Ramos (cell line): ENCODE data around the gene NDUFA3.

Experiments
- in situ Hi-C: fragments of 300-500 bp; cut with MboI; formaldehyde crosslinking; loops from one replicate; pipeline ENCODE4 v1.14.3; 2022; ENCODE audit warnings: low sequenced_read_pairs; ENCODE audit not compliant: unreplicated experiment

Gene NDUFA3

DNA sequence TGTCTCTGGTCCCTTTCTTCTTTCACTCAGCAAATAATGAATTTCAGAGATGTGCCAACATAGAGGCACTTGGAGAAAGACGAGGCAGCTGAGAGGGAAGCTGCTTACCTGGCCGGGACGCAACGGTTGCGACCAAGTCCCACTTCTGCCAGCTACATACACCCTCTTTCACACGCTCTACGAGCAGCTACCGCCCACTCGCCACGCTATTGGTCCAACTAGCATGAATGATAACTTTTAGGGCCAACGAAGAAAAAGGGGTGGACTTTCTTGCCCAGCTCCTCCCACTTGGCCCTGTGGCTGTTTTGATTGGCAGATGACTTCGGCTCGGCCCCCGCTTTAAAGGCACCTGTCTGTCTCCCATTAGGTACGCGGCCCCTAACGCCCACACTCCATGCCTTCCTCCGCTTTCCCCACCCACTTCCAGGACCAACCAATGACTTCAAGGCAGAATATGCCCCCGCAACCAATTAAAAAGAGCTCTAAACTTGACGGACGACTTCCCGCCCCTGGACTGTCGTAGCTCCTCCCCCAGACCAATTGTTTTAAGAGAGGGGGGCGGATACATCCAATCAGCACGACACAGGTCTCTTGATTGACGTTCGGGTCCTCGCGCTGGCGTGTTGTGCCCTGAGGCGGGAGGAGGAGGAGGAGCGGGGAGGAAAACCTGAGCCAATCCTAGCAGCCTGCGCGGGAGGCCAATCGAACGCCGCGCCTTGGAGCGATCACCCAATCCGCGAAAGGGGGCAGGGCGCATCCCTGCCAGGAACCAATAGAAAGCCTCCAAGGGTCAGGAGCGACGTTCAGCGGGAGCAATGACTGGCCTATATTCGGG, 34.4 kb downstream of the NDUFA3 start:
- in situ Hi-C loops: no loop called here

DNA sequence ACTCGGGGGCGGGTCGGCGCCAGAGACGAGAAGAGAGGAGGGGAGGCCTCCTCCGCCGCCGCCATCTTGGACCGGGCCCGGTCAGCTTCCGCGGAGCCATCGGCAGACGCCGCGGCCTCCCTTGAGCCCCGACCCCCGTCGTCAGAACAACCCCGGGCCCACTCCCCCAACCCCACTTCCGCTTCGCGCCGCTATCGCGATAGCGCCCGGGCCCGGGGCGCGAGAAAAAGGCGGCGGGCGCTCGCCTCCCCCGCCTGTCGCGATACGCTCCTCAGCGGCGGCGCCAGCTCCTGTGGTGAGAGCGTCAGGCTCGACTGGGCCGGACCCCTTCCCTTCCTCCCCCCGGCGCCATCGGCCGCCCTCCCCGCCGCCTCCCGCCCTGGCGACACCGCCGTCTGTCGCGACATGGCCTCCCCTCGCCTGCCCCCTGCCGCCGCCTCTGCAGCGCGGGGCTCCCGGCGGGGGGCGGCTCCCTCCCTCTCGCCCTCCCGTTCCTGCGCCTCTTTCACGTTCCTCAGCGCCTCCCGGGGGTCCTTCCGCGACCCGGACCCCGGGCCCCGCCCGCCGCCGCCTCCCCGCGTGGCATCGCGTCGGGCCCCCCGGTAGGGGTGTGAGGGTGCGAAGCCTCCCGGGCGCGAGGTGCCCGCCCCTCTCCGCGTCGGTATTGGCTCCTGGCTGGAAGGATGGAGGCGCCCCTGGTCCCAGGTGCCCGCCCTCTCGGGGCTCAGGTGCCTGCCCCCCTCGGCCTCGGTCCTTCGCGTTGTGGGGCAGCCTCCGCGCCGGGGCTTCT, 35.2 kb downstream of the NDUFA3 start, which contains the start of gene CNOT3:
TSS of gene CNOT3 (plus strand) at position 64 of the 790 bp plus-strand sequence. CDS start 5,217 bp downstream, outside the sequence.
- in situ Hi-C loops: no loop called here

- in situ Hi-C loops: no loop called here
Observed at GRCh38 chr19:54138489-54139256, 36.0 kb downstream of the NDUFA3 start.

- in situ Hi-C loops: no loop called here
Observed at GRCh38 chr19:54141356-54141755, 38.7 kb downstream of the NDUFA3 start.

- in situ Hi-C loops: no loop called here
Observed at GRCh38 chr19:54142166-54142780, 39.6 kb downstream of the NDUFA3 start.

DNA sequence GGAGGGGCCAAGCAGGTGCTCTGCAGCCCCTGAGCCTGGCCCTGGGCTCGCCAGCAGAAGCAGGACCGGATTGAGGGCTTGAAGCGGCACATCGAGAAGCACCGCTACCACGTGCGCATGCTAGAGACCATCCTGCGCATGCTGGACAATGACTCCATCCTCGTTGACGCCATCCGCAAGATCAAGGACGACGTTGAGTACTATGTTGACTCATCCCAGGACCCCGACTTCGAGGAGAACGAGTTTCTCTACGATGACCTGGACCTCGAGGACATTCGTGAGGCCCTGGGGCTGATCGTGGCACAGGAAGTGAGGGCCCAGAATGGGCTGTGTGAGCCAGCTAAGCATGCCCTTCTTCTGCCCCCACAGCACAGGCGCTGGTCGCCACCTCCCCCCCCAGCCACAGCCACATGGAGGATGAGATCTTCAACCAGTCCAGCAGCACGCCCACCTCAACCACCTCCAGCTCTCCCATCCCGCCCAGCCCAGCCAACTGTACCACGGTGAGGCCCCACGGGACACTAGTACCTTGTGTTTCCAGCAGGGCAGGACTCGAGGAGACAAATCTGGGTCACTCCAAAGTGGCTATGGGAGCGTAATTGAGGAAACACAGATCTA, 43.0 kb downstream of the NDUFA3 start:
- in situ Hi-C loops: no loop called here

- in situ Hi-C loops: no loop called here
Observed at GRCh38 chr19:54147676-54148075, 45.0 kb downstream of the NDUFA3 start.

GRCh38 chr19:54148158-54148557, 45.5 kb downstream of the NDUFA3 start:
- in situ Hi-C loops: no loop called here

DNA sequence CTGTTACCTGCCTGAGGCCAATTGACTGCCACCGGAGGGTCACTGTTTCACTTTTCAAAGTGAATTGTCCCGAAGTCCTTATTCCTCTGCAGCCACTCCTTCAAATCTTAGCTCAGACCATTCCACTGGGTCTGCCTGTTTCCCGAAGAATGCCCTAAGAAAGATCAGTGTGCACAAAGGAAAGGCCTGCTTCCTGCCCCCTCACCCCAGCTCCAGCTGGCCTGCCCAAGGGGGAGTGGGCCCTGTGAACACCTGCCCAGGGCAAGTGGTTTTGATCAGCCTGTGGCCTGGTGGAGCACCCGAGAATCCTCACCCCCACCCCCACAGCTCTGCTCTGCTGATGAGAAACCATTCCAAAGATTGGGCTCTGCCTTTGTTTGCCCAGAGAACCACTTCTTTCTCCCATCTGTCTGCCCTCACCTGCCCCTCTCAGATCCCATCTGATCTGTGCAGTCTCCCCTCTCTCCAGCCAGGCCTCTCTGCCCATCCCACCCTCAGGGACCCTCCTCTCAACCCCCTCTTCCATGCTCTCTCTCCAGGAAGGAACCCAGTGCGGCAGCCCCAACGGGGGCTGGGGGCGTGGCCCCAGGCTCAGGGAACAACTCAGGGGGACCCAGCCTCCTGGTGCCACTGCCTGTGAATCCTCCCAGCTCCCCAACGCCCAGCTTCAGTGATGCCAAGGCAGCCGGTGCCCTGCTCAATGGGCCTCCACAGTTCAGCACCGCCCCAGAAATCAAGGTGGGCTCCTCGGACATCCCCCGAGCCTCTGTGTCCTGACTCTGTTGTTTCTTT, 46.6 kb downstream of the NDUFA3 start:
- in situ Hi-C loops: no loop called here

DNA sequence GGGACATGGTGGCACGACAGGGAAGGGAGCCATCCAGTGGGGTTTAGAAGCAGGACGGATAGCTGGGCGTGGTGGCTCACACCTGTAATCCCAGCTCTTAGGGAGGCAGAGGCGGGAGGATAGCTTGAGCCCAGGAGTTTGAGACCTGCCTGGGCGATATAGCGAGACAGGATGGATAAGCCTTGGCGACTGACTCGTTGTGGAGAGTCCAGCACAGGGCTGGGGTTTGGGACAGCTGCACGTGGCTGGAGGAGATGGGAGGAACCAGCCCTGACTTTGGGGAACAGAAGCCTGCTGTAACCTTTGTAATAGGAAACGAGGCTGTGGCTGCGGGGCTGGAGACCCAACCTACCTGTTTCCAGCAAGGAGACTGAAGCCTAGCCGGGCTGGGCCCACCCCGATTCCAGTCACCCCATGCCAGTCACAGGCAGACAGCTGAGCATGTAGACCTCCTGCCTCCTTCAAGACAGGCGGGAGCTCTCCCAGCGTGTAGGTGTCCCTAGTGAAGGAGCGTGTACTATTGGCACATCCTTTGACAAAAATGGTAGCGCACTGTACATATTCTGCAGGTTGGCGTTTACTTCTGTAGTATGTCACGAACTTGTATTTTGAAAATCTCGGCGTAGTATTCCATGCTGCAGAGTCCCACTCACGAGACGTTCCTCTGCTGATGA, 48.8 kb downstream of the NDUFA3 start:
- in situ Hi-C loops: no loop called here

- in situ Hi-C loops: no loop called here
Observed at GRCh38 chr19:54152267-54152666, 49.6 kb downstream of the NDUFA3 start.

DNA sequence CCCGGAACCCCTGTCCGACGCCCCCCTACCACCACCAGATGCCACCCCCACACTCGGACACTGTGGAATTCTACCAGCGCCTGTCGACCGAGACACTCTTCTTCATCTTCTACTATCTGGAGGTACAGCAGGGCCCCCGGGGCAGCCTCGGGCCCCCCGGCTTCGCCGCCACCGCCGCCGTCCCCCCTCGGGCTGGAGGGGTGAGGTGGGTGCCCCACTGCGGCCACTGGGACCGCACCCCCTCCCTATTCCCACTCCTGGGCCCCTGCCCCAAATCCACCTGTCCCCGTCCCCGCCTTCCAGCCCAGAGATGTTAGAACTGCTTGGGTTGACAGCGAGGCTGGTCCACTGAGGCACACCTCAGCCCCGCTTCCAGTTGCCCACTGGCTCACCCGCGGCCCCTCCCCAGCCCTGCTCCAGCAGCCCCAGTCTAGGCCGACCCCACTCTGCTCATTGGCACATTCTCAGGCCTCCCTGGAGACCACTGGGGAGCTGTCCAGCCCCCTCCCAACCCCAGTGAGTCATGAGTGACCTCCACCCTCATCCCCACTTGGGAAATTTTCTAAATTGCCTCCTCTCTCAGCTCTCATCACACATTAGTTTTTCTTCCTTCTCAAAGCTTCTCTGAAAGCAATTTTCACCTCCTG, 50.3 kb downstream of the NDUFA3 start:
- in situ Hi-C loops: no loop called here

GRCh38 chr19:54153731-54154326, 51.2 kb downstream of the NDUFA3 start:
- in situ Hi-C loops: no loop called here

- in situ Hi-C loops: no loop called here
Observed at GRCh38 chr19:54154603-54155345, 52.1 kb downstream of the NDUFA3 start.

GRCh38 chr19:54155694-54156093, 53.0 kb downstream of the NDUFA3 start:
- in situ Hi-C loops: no loop called here

DNA sequence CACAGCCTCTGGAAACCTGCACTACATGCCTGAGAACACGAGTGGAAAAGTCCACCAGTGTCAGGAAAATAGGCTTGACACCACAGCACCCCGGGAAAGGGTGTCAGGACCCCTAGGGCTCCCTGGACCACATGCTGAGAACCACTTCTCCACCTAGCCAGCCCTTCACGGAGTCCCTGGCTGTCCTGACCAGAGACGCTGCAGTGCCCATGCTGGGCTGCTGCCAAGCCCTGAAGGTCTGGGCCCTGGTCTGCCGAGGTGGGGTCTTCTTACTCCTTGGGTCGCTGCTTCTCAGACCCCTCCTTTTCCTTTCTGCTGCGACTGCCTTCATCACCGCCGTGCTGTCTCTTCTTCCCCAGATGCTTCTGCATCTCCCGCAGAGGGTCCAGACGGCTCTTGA, 53.8 kb downstream of the NDUFA3 start:
- in situ Hi-C loops: no loop called here

- in situ Hi-C loops: no loop called here
Observed at GRCh38 chr19:54156953-54157352, 54.3 kb downstream of the NDUFA3 start.
